Measurements from ENCODE around the gene LAPTM5. TPM values are rescaled to one million over a fixed set of nuclear protein-coding genes. Genes with fewer than 3 reads are reported as not detected.

LAPTM5 gene
- polyA plus RNA-seq, 3 donors, result 1,019 to 1,669 (median 1,153) TPM

GRCh38 chr1:30799233-30799511 lies 41.6 kb upstream of the LAPTM5 start:
- Mint-ChIP-seq H3K36me3 (no peaks in the 10 kb centered on the region), H3K4me3 (no peak overlapping the region), H3K4me1 (peaks cover 28% of the 10 kb centered on the region), H3K27ac (peak overlapping the region in 2 of 7 donors; percentile 50 to 57), H3K27me3 (ENCODE audit: low read depth in 3 of 3) (peaks cover 16 to 33% (median 31%) of the 10 kb centered on the region in 3 donors), H3K9me3 (no peaks in the 10 kb centered on the region)
- intact Hi-C loops (cut with micrococcal nuclease), result no loop called here
- Histone ChIP-seq H3K79me2 (ENCODE audit: insufficient read depth, low read length) (no peaks in the 10 kb centered on the region), H3K4me1 (ENCODE audit: control insufficient read depth in 1 of 2, insufficient read depth in 2 of 2, low read length in 2 of 2) (peaks cover 18 to 29% of the 10 kb centered on the region in 2 donors), H2AFZ (ENCODE audit: insufficient read depth, low read depth, low read length, poor library complexity, severe bottlenecking) (no peak overlapping the region), H3K27ac (ENCODE audit: low read depth in 1 of 2, low read length in 2 of 2) (no peak overlapping the region), H3K4me3 (replicated peaks in 1 of 3; ENCODE audit: low read depth in 2 of 3, low read length in 3 of 3) (no peak overlapping the region), H3K9ac (ENCODE audit: insufficient read depth, low read length, poor library complexity, severe bottlenecking) (no peak overlapping the region), H3K27me3 (ENCODE audit: control insufficient read depth in 2 of 2, insufficient read depth in 2 of 2, low read length in 2 of 2) (peaks cover 5 to 21% of the 10 kb centered on the region in 2 donors), H3K4me2 (replicated peaks; ENCODE audit: extremely low read depth, low read length, poor library complexity, severe bottlenecking) (no peak overlapping the region), H3K9me3 (replicated peaks in 1 of 2; ENCODE audit: control insufficient read depth in 1 of 2, insufficient read depth in 1 of 2, low read length in 2 of 2) (no peaks in the 10 kb centered on the region), H4K20me1 (ENCODE audit: insufficient read depth, low read length) (no peaks in the 10 kb centered on the region), H3K36me3 (replicated peaks in 1 of 2; ENCODE audit: control insufficient read depth in 1 of 2, insufficient read depth in 2 of 2, low read length in 2 of 2) (no peaks in the 10 kb centered on the region)
- no peak for TF ChIP-seq CTCF (IDR thresholded peaks at IDR 0.05)
- no peak for DNase-seq

GRCh38 chr1:30798389-30799232 lies 41.0 kb upstream of the LAPTM5 start:
- Histone ChIP-seq H3K9me3 (replicated peaks in 1 of 2; ENCODE audit: control insufficient read depth in 1 of 2, insufficient read depth in 1 of 2, low read length in 2 of 2) (no peaks in the 10 kb centered on the region), H3K4me2 (replicated peaks; ENCODE audit: extremely low read depth, low read length, poor library complexity, severe bottlenecking) (no peak overlapping the region), H3K4me3 (replicated peaks in 1 of 3; ENCODE audit: low read depth in 2 of 3, low read length in 3 of 3) (no peak overlapping the region), H2AFZ (ENCODE audit: insufficient read depth, low read depth, low read length, poor library complexity, severe bottlenecking) (no peak overlapping the region), H3K9ac (ENCODE audit: insufficient read depth, low read length, poor library complexity, severe bottlenecking) (no peak overlapping the region), H3K36me3 (replicated peaks in 1 of 2; ENCODE audit: control insufficient read depth in 1 of 2, insufficient read depth in 2 of 2, low read length in 2 of 2) (no peaks in the 10 kb centered on the region), H3K27me3 (ENCODE audit: control insufficient read depth in 2 of 2, insufficient read depth in 2 of 2, low read length in 2 of 2) (peaks cover 0 to 18% of the 10 kb centered on the region in 2 donors), H3K4me1 (ENCODE audit: control insufficient read depth in 1 of 2, insufficient read depth in 2 of 2, low read length in 2 of 2) (peaks cover 18 to 29% of the 10 kb centered on the region in 2 donors), H3K79me2 (ENCODE audit: insufficient read depth, low read length) (no peaks in the 10 kb centered on the region), H3K27ac (ENCODE audit: low read depth in 1 of 2, low read length in 2 of 2) (no peak overlapping the region), H4K20me1 (ENCODE audit: insufficient read depth, low read length) (no peaks in the 10 kb centered on the region)
- intact Hi-C loops (cut with micrococcal nuclease), result no loop called here
- TF ChIP-seq CTCF (IDR thresholded peaks at IDR 0.05), result no peak
- Mint-ChIP-seq H3K36me3 (no peaks in the 10 kb centered on the region), H3K27ac (peak overlapping the region in 3 of 7 donors; percentile 50 to 77 (median 57)), H3K4me1 (peaks cover 28% of the 10 kb centered on the region), H3K27me3 (ENCODE audit: low read depth in 3 of 3) (peaks cover 16 to 31% (median 25%) of the 10 kb centered on the region in 3 donors), H3K4me3 (no peak overlapping the region), H3K9me3 (no peaks in the 10 kb centered on the region)
- DNase-seq, result no peak
- WGBS (ENCODE audit: insufficient coverage), result 65% methylated on average over 6 of the region's 9 CpGs
